Measurements from ENCODE around the gene TBATA.

Gene TBATA

GRCh38 chr10:70816220-70816894 lies 31.2 kb upstream of the TBATA start (continued):
- peak; percentile 95 for TF ChIP-seq ZNF600 (tag by site-specific recombination; IDR thresholded peaks at IDR 0.05)

GRCh38 chr10:70815504-70816219 lies 30.5 kb upstream of the TBATA start, which contains the start of gene SGPL1:
Gene SGPL1 (plus strand): TSS chr10:70815948. CDS start chr10:70816854, 906 bp downstream.
- CTCF ChIA-PET = interaction anchor here (0.5 to 3.8 kb wide), 8 partner anchors 24 to 358 kb away, joined by 3 to 20 read pairs (median 4); no protein-coding TSS in a partner anchor
- H3K9me3 ChIP-seq (ENCODE audit: control insufficient read depth, insufficient read depth, low read depth, low read length) = no peaks in the 10 kb centered on the region
- peak within 1 kb of the TSS; percentile 94 for H3K27ac ChIP-seq (ENCODE audit: extremely low read depth, low read depth, low read length)
- peak within 1 kb of the TSS; percentile 82 for H3K4me3 ChIP-seq (ENCODE audit: low read depth, low read length)
- peaks cover 10 to 28% of the 10 kb centered on the region in 2 experiments; a peak in 2 of 3 replicates for H3K36me3 ChIP-seq (ENCODE audit: control insufficient read depth in 2 of 2, insufficient read depth in 1 of 2, low read length in 2 of 2)
- POLR2A ChIA-PET = interaction anchor here (1.0 to 1.9 kb wide), 3 partner anchors 22 to 72 kb away, joined by 3 to 6 read pairs (median 3); no protein-coding TSS in a partner anchor
- H3K4me1 ChIP-seq (ENCODE audit: control insufficient read depth, insufficient read depth, low read length) = no peaks in the 10 kb centered on the region
- peak; percentile 63; the same call in 1 of the 2 replicates for TF ChIP-seq ZNF561 (tag by site-specific recombination; IDR thresholded peaks at IDR 0.05; ENCODE audit: borderline replicate concordance)
- TF ChIP-seq ZNF585B (tag by site-specific recombination; IDR thresholded peaks at IDR 0.05) = no peak
- peak; percentile 47; the same call in 1 of the 2 replicates for TF ChIP-seq KLF10 (tag by site-specific recombination; IDR thresholded peaks at IDR 0.05)
- no peak for TF ChIP-seq ZNF544 (tag by site-specific recombination; IDR thresholded peaks at IDR 0.05)
- 0 out of 2 replicates have a peak, but pooled peaks have one; percentile 12 for TF ChIP-seq ZBTB48 (tag by site-specific recombination; IDR thresholded peaks at IDR 0.05)
- TF ChIP-seq ZNF514 (tag by site-specific recombination; IDR thresholded peaks at IDR 0.05) = no peak
- no peak for TF ChIP-seq ZNF239 (tag by site-specific recombination; IDR thresholded peaks at IDR 0.05)
- TF ChIP-seq ZBTB6 (tag by site-specific recombination; IDR thresholded peaks at IDR 0.05) = peak; percentile 66
- 0 out of 2 replicates have a peak, but pooled peaks have one; percentile 33 for TF ChIP-seq ZNF692 (tag by site-specific recombination; IDR thresholded peaks at IDR 0.05)
- peak; percentile 64 for TF ChIP-seq ZBTB11 (tag by site-specific recombination; conservative IDR thresholded peaks at IDR 0.05; ENCODE audit: low read depth)
- peak; percentile 42 for TF ChIP-seq ZNF654 (tag by site-specific recombination; IDR thresholded peaks at IDR 0.05; ENCODE audit: low read depth)
- 0 out of 2 replicates have a peak, but pooled peaks have one; percentile 27 for TF ChIP-seq IKZF3 (tag by site-specific recombination; IDR thresholded peaks at IDR 0.05)
- no peak for TF ChIP-seq GLI4 (tag by site-specific recombination; IDR thresholded peaks at IDR 0.05)
- TF ChIP-seq ZNF624 (tag by site-specific recombination; IDR thresholded peaks at IDR 0.05) = no peak
- peak; percentile 37; the same call in 1 of the 2 replicates for TF ChIP-seq GLIS2 (tag by site-specific recombination; IDR thresholded peaks at IDR 0.05)
- 0 out of 2 replicates have a peak, but pooled peaks have one; percentile 60 for TF ChIP-seq ZNF184 (tag by site-specific recombination; IDR thresholded peaks at IDR 0.05)
- peak; percentile 59 for TF ChIP-seq PATZ1 (tag by site-specific recombination; IDR thresholded peaks at IDR 0.05)
- peak; percentile 38 for TF ChIP-seq ZNF335 (tag by site-specific recombination; conservative IDR thresholded peaks at IDR 0.05)
- peak; percentile 16; the same call in 1 of the 2 replicates for TF ChIP-seq ZXDB (tag by site-specific recombination; IDR thresholded peaks at IDR 0.05)
- peak; percentile 83 for TF ChIP-seq ZNF660 (tag by site-specific recombination; IDR thresholded peaks at IDR 0.05)
- 0 out of 2 replicates have a peak, but pooled peaks have one; percentile 42 for TF ChIP-seq ZSCAN5A (tag by site-specific recombination; IDR thresholded peaks at IDR 0.05)
- TF ChIP-seq ZSCAN30 (tag by site-specific recombination; IDR thresholded peaks at IDR 0.05) = peak; percentile 83
